HUES64 (cell line): ENCODE results near the gene PTPRZ1.

Experiments
- H3K27ac ChIP-seq: 2 replicates; pipeline ENCODE4 v1.7.0; 2013; ENCODE audit warnings: low read depth, low read length, inconsistent platforms
- H3K27me3 ChIP-seq: 2 replicates; pipeline ENCODE4 v1.6.1; 2013; ENCODE audit warnings: mild to moderate bottlenecking, low read length; ENCODE audit not compliant: insufficient read depth
- H3K36me3 ChIP-seq: 2 replicates; pipeline ENCODE4 v1.6.1; 2013; ENCODE audit warnings: mild to moderate bottlenecking, low read length; ENCODE audit not compliant: insufficient read depth
- H3K4me1 ChIP-seq: 2 replicates; pipeline ENCODE4 v1.6.1; 2013; ENCODE audit warnings: mild to moderate bottlenecking, low read length, moderate library complexity; ENCODE audit not compliant: insufficient read depth
- H3K4me3 ChIP-seq: 2 replicates; pipeline ENCODE4 v1.5.1; 2013; ENCODE audit warnings: mild to moderate bottlenecking, low read length, moderate library complexity
- H3K9ac ChIP-seq: 2 replicates; pipeline ENCODE4 v1.6.1; 2013; ENCODE audit warnings: mild to moderate bottlenecking, low read depth, low read length
- H3K9me3 ChIP-seq: 2 replicates; pipeline ENCODE4 v1.6.1; 2013; ENCODE audit warnings: low read depth, low read length; ENCODE audit not compliant: insufficient read depth
- WGBS: fragments of 150-250, 120-280 bp; methylation state at CpG from one replicate; pipeline ENCODE4 v1.1.7; 2013; ENCODE audit warnings: missing lambda C conversion rate; 5-methylcytosine and 5-hydroxymethylcytosine counted together

Gene PTPRZ1

DNA sequence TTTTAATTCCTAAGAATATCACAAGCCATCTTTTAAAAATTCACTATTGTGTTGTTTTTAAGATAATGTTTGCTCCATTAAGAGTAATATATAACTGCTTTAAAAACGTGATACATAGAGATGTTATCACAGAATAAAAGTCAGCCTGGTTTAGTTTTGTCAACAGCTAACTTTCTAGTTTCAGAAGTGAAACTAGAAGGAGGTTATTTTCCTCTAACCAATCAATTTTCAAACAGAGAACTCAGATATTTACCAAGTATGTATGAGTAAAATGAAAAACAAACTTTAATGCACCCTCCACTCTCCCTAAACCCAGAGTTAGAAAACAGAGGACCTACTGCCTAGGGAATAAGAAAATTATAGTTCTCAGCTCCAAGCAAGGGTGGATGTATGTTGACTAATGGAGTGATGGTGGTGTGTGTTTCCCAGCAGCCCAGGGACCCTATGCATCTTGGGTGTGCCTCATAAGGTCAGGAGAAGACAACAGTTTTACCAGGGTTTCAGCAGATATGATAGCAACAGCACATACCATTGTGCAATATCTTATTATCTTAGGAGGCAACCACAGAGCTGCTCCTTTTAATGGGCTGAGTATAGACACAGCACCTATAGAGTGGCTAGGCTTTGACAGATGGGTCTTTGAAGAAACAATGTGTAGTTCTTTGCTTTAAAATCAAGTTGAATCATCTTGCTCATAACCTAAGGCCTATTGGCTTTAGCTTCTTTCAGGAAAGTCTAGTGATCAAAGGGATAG, 58.4 kb downstream of the PTPRZ1 start:
- no peak overlapping the region for H3K4me3 ChIP-seq
- no peak overlapping the region for H3K9ac ChIP-seq
- H3K27ac ChIP-seq = no peak overlapping the region
- peaks cover 23% of the 10 kb centered on the region for H3K36me3 ChIP-seq
- H3K9me3 ChIP-seq = no peaks in the 10 kb centered on the region
- no peaks in the 10 kb centered on the region for H3K27me3 ChIP-seq
- peaks cover 48% of the 10 kb centered on the region for H3K4me1 ChIP-seq
- no CpG with 5 or more reads among the region's 1 CpG for WGBS

DNA sequence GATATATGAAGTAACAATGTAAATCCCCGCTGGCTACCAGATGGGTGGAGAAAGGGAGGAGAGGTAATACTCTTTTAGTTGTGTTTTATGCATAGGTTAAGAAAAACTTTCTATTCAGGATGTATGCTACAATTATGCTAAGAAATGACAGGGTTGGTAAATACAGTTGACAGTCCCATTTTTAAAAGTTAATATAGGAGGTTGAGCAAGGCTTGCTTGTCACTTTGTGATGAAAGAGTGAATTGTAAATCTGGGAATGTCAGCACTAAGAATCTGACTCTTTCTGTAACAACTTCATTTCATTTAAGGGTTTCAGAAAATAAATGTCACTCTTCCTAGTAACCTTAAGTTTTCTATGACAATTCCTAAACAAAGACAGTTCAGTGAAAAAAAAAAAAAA, 59.8 kb downstream of the PTPRZ1 start:
- Histone ChIP-seq H3K9me3 (no peaks in the 10 kb centered on the region), H3K9ac (no peak overlapping the region)
- 100% methylated on average over 1 of the region's 1 CpG for WGBS

DNA sequence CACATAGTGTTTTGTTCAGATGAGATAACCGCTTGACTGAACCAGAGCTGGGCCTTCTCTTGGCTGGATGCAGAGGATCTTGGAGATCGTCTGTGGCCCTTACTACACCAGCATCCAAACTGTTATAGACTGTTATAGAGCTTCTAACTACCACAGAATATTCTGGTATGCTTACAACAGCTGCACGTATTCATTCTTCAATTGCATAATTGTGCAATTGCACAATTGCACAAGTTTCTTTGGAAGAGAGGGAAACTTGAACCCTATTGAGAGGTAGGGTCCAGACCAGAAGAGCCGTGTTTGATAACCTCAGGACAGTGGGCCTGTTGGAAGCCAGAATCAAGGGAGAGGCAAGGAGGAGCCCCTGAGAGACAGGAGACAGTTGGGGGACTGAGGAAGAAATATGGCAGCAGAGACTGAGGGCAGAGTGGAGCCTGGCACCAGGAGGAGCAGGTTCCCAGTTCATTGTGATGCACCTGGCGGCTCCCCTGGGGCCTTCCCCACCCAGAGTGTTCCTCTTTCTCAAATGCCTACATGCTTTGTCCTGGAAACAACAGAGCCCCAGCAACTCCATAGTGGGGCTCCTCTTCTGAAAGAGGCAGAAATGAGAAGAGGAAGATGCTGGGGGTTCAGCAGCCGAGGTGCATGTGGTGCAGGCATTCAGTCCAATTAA, 64.1 kb downstream of the PTPRZ1 start:
- peak overlapping the region; percentile 80 for H3K9ac ChIP-seq
- no peaks in the 10 kb centered on the region for H3K27me3 ChIP-seq
- peaks cover 10% of the 10 kb centered on the region; the same call in 1 of the 2 replicates for H3K36me3 ChIP-seq
- no peak overlapping the region for H3K4me3 ChIP-seq
- 81% methylated on average over 6 of the region's 6 CpGs for WGBS
- peak overlapping the region; percentile 98 for H3K27ac ChIP-seq
- no peaks in the 10 kb centered on the region for H3K9me3 ChIP-seq
- H3K4me1 ChIP-seq = peaks cover 80% of the 10 kb centered on the region

More for the DNA sequence above, 59.8 kb downstream of the PTPRZ1 start:
- Histone ChIP-seq H3K27me3 (no peaks in the 10 kb centered on the region), H3K36me3 (peaks cover 29% of the 10 kb centered on the region), H3K27ac (no peak overlapping the region), H3K4me1 (peaks cover 59% of the 10 kb centered on the region), H3K4me3 (no peak overlapping the region)

DNA sequence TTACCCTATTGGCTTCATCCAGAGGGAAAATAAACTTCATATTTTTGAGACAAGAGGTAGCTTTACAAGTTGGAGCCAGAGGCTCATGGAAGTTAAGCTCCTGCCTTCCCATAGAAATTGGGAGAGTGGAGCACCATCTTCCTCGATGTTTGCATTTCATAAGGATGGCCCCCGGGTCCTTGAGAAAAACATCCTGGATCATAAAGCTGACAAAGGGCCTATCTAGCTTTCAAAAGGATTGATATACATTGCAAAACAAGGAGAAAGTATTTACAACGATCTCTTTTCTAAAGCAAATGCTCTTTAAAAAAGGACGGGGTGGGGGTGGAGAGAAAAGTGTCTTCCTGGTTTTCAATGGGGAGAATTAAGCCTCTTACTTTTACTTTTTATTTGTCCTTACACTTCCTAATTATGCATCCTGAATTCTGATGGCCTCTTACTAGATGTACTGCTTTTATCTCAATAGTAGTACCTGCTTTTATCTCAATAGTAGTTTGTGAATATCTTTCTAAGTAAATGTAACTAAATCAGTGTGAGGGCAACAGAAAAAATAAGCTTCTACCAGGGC, 65.6 kb downstream of the PTPRZ1 start:
- 0% methylated on average over 2 of the region's 4 CpGs for WGBS
- H3K36me3 ChIP-seq = peaks cover 8% of the 10 kb centered on the region; the same call in 1 of the 2 replicates
- H3K27me3 ChIP-seq = no peaks in the 10 kb centered on the region
- peak overlapping the region; percentile 98 for H3K27ac ChIP-seq
- peak overlapping the region; percentile 38 for H3K4me3 ChIP-seq
- H3K9ac ChIP-seq = peak overlapping the region; percentile 80
- no peaks in the 10 kb centered on the region for H3K9me3 ChIP-seq
- peaks cover 76% of the 10 kb centered on the region for H3K4me1 ChIP-seq

DNA sequence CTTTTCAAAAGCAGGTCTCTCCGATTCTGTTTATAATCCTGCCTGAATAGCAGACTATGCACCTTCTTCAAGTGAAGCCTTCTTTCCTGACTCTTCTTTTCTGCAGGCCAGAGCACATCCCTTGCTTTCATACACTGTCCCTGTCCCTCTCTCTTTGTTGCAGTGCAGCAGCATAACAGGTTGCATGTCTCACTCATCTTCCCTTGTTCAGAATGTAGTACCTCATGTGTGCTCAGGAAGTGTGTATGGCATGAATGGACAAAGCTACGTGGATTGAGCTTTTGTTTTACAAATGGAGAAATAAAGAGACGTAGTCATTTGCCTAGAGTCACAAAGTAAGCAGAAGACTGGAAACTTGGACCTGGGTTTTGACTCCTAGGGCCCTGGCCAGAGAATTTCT, 68.0 kb downstream of the PTPRZ1 start:
- Histone ChIP-seq H3K9ac (no peak overlapping the region), H3K4me1 (peaks cover 81% of the 10 kb centered on the region), H3K4me3 (no peak overlapping the region), H3K36me3 (peaks cover 8% of the 10 kb centered on the region; the same call in 1 of the 2 replicates), H3K27me3 (no peaks in the 10 kb centered on the region), H3K27ac (peak overlapping the region; percentile 43), H3K9me3 (no peaks in the 10 kb centered on the region)
- WGBS = 35% methylated on average over 3 of the region's 3 CpGs

DNA sequence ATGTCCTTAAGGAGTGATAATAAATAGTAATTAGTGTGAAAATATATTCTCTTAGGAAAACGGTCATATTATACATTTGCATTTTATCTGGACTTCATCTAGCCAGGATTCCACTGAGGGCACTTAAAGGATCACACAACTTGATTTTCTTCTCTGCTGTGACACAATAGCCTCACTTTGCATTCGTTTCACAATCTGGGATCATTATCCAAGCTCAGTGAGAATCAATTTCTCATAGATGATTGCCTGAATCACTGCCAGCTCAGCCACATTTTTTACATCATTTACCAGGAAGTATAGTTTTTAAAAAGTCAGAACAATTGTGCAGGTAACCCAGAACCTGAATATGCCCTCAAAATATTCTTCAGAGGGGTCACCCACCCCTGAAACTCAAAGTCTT, 68.9 kb downstream of the PTPRZ1 start:
- peaks cover 2% of the 10 kb centered on the region; the same call in 1 of the 2 replicates for H3K36me3 ChIP-seq
- no peak overlapping the region for H3K9ac ChIP-seq
- peaks cover 74% of the 10 kb centered on the region for H3K4me1 ChIP-seq
- peak overlapping the region; percentile 43 for H3K27ac ChIP-seq
- H3K9me3 ChIP-seq = no peaks in the 10 kb centered on the region
- WGBS = 60% methylated on average over 2 of the region's 2 CpGs
- H3K4me3 ChIP-seq = no peak overlapping the region
- no peaks in the 10 kb centered on the region for H3K27me3 ChIP-seq

DNA sequence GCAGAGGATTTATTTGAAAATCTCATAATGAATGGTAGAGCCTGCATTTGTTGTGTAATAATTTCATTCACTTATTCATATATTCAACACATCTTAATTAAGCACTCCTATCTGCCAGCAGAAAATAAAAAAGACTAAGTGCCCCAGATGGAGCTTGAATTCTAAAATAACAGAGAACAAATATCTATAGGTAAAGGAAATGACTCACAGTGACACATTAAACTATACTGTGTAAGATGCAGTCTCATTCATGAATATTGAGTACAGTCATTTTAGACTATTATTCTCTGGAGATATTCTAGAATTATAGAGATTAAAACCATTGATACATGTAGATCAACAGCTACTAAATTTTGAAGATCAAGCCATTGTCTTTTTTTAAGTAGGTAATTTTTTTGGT, 72.1 kb downstream of the PTPRZ1 start:
- no peak overlapping the region for H3K4me3 ChIP-seq
- H3K9me3 ChIP-seq = no peaks in the 10 kb centered on the region
- H3K27ac ChIP-seq = no peak overlapping the region
- peaks cover 44% of the 10 kb centered on the region for H3K4me1 ChIP-seq
- no peak overlapping the region for H3K9ac ChIP-seq
- H3K36me3 ChIP-seq = no peaks in the 10 kb centered on the region
- H3K27me3 ChIP-seq = no peaks in the 10 kb centered on the region

DNA sequence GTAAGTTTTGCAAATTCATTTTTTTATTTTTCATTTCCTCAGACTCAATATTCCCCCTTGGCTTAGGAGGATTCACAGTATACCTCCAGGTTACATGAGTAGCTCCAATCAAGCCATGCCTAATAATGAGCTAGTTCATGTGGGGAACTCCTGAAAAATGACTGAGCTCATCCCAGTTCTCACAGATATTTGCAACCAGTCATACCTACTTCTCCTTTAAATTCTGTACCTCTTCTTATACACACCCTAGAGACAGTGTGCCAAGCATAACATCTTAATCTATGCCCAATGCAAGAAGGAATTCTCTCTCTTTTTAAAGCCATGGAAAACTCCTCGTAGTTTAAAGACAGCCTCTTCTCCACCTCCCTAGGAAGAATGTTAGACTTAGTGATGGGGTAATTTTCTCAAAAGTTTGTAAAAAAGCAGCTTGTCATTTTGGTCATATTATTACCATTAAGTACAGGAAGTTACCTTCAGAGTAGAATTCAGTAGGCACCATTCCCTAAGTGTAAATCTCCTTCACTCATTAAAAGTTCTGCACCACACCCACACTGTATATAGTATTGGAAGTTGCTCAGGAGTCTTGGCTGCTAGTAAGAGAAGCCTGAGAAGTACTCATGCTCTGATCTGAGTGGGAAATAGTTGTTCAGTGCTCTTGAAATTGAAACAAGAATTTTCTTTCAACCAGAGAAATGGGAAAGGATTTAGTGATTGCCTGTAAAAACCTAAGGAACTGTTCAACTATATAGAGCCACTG, 72.7 kb downstream of the PTPRZ1 start:
- Histone ChIP-seq H3K27ac (peak overlapping the region; percentile 35; the same call in 1 of the 2 replicates), H3K36me3 (no peaks in the 10 kb centered on the region), H3K4me1 (peaks cover 41% of the 10 kb centered on the region), H3K27me3 (no peaks in the 10 kb centered on the region), H3K9ac (no peak overlapping the region), H3K4me3 (no peak overlapping the region), H3K9me3 (no peaks in the 10 kb centered on the region)
- WGBS = 80% methylated on average over 1 of the region's 1 CpG

DNA sequence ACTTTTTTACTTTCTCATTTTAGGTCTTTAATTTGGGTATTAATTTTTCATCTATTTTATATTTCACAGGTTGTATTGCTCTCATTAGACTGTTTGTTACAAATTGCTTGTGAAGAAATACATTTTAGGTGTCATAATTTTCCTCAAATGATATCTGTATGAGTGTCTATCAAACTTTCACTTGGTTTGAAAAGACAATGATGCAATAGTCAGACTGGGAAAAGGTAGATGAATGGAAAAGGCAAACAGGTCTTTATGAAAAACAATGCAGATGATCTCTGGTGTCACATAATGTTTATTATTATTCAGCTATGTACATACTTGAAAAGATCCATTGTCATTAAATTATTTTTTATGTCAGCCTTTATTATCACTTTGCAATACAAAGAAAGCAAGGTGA, 80.2 kb downstream of the PTPRZ1 start:
- Histone ChIP-seq H3K4me1 (peaks cover 44% of the 10 kb centered on the region), H3K27ac (peak overlapping the region; percentile 65)

DNA sequence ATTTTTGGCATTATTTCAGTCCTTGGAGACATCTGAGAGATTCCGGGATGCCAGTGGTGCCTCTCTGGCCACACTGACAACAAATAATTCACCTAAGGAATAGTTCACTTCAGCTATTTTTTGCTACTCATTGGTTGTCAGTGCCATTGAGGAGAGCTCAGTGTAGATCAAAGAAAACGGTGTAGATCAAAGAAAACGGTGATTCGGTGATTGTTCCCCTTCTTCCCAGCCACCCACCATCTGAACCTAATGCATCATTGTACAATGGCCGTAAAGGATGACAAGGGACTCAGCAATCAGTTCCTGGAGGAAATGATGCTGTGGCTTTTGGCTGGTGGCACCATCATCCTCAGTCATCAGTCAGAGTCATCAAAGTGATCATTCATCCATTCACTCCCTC, 80.6 kb downstream of the PTPRZ1 start:
- WGBS = 88% methylated on average over 5 of the region's 5 CpGs
- peak overlapping the region; percentile 65; the same call in 1 of the 2 replicates for H3K27ac ChIP-seq
- H3K36me3 ChIP-seq = no peaks in the 10 kb centered on the region
- no peaks in the 10 kb centered on the region for H3K9me3 ChIP-seq
- peaks cover 44% of the 10 kb centered on the region for H3K4me1 ChIP-seq
- H3K27me3 ChIP-seq = no peaks in the 10 kb centered on the region
- no peak overlapping the region for H3K9ac ChIP-seq
- H3K4me3 ChIP-seq = no peak overlapping the region

More for the DNA sequence above, 80.2 kb downstream of the PTPRZ1 start:
- no peaks in the 10 kb centered on the region for H3K9me3 ChIP-seq
- no peaks in the 10 kb centered on the region for H3K36me3 ChIP-seq
- H3K9ac ChIP-seq = no peak overlapping the region
- H3K4me3 ChIP-seq = no peak overlapping the region
- no peaks in the 10 kb centered on the region for H3K27me3 ChIP-seq

DNA sequence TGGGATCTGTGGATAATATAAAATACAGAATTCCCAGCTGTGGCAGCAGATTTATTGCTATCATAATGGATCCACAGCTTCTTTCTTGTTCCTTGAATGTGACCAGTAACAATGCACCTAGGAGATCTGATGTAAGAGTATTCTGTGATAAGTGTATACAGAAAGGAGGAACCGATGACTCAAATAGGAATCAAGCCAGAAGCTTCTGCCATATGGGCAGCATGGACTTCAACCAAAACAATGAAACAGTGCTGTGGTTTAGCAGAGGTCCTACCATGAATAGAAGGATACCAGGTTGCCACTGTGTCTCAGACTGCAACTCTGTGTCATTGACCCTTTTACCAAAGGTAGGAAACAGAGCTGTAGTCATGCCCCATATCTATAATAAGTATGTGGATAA, 81.8 kb downstream of the PTPRZ1 start:
- Histone ChIP-seq H3K9me3 (no peaks in the 10 kb centered on the region), H3K4me1 (peaks cover 44% of the 10 kb centered on the region), H3K4me3 (no peak overlapping the region), H3K27me3 (no peaks in the 10 kb centered on the region), H3K27ac (no peak overlapping the region), H3K36me3 (no peaks in the 10 kb centered on the region), H3K9ac (no peak overlapping the region)
- 98% methylated on average over 1 of the region's 1 CpG for whole genome bisulfite sequencing
